ENCODE measurements around the gene SUSD3. TPM values are rescaled to one million over a fixed set of nuclear protein-coding genes. Genes with fewer than 3 reads are reported as not detected.

SUSD3 gene
- polyA plus RNA-seq, 3 donors: 10.5 to 24.6 (median 15.7) TPM

DNA sequence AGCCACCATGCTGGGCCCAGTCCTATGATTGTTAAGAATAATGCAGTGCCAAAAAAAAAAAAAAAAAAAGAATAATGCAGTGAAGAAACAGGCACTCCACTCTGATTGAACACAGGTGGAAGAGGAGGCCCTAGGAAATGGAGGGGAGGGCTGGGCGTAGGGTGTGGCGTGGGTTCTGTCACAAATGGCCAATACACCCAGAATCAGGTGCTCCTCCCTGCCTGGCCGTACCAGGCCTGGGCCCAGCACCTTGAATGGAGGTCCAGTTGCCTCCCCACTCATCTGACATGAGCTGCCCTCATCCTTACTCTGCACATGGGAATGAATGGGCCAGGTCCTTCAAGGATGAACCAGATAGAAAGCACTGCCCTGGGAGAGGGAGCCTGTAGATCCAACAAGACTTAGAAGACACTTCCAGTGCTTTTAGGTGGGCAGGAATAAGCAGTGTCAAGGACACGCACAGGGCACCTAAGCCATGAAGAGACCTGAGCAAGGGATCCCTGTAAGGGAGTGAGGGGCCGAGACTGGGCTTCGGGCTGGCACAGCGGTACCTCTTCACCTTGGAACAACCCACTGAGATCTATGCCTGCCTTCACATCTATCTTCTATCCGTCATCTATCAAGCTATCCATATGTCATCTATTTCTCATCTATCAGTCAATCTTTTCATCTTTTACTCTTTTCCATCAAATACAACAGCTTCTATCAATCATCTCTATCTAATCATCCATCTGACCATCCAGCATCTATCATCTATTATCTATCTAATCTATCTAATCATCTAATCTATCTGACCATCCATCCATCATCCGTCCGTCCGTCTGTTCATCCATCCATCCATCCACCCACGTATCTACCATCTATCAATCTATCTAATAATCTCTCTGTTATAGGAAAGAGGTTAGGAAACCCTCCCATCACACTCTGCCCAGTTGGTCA, 59.7 kb downstream of the SUSD3 start:
- H3K27me3 ChIP-seq (ENCODE audit: control insufficient read depth in 2 of 2, insufficient read depth in 2 of 2, low read length in 2 of 2): no peaks in the 10 kb centered on the region
- no peak overlapping the region for H3K9ac ChIP-seq (ENCODE audit: insufficient read depth, low read length, poor library complexity, severe bottlenecking)
- H3K9me3 Mint-ChIP-seq: peaks cover 0 to 2% (median 0%) of the 10 kb centered on the region in 7 donors
- H3K36me3 ChIP-seq (replicated peaks in 1 of 2; ENCODE audit: control insufficient read depth in 1 of 2, insufficient read depth in 2 of 2, low read length in 2 of 2): peaks cover 23% of the 10 kb centered on the region in 2 donors
- H3K27me3 Mint-ChIP-seq (ENCODE audit: low read depth in 3 of 3): peaks cover 0 to 2% (median 0%) of the 10 kb centered on the region in 3 donors
- TF ChIP-seq, protein P1, sequence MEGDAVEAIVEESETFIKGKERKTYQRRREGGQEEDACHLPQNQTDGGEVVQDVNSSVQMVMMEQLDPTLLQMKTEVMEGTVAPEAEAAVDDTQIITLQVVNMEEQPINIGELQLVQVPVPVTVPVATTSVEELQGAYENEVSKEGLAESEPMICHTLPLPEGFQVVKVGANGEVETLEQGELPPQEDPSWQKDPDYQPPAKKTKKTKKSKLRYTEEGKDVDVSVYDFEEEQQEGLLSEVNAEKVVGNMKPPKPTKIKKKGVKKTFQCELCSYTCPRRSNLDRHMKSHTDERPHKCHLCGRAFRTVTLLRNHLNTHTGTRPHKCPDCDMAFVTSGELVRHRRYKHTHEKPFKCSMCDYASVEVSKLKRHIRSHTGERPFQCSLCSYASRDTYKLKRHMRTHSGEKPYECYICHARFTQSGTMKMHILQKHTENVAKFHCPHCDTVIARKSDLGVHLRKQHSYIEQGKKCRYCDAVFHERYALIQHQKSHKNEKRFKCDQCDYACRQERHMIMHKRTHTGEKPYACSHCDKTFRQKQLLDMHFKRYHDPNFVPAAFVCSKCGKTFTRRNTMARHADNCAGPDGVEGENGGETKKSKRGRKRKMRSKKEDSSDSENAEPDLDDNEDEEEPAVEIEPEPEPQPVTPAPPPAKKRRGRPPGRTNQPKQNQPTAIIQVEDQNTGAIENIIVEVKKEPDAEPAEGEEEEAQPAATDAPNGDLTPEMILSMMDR (IDR thresholded peaks at IDR 0.05): no peak
- H3K4me3 Mint-ChIP-seq: peak overlapping the region in 1 of 2 donors; percentile 0
- peak overlapping the region; percentile 90 to 99 for H3K27ac ChIP-seq (ENCODE audit: low read depth in 1 of 2, low read length in 2 of 2)
- H3K4me3 ChIP-seq (replicated peaks in 1 of 3; ENCODE audit: low read depth in 2 of 3, low read length in 3 of 3): peak overlapping the region in 1 of 3 experiments; percentile 2
- 93% methylated on average over 8 of the region's 12 CpGs for WGBS (ENCODE audit: insufficient coverage)
- H3K4me2 ChIP-seq (replicated peaks; ENCODE audit: extremely low read depth, low read length, poor library complexity, severe bottlenecking): no peak overlapping the region
- H4K20me1 ChIP-seq (ENCODE audit: insufficient read depth, low read length): peaks cover 12% of the 10 kb centered on the region
- DNase-seq: no peak
- peaks cover 84% of the 10 kb centered on the region for H3K4me1 Mint-ChIP-seq
- peaks cover 26% of the 10 kb centered on the region for H3K79me2 ChIP-seq (ENCODE audit: insufficient read depth, low read length)
- H3K36me3 Mint-ChIP-seq: peaks cover 62 to 63% of the 10 kb centered on the region in 2 donors
- H2AFZ ChIP-seq (ENCODE audit: insufficient read depth, low read depth, low read length, poor library complexity, severe bottlenecking): no peak overlapping the region
- no peaks in the 10 kb centered on the region for H3K9me3 ChIP-seq (replicated peaks in 1 of 2; ENCODE audit: control insufficient read depth in 1 of 2, insufficient read depth in 1 of 2, low read length in 2 of 2)
- peak overlapping the region; percentile 99 to 100 (median 100) for H3K27ac Mint-ChIP-seq
- intact Hi-C loops (cut with micrococcal nuclease): loop anchor here in 1 of 2 donors (2.0 to 10.0 kb wide), 2 partner anchors 21 to 1047 kb away; partner anchors contain the start of gene CARD19
- H3K4me1 ChIP-seq (ENCODE audit: control insufficient read depth in 1 of 2, insufficient read depth in 2 of 2, low read length in 2 of 2): peaks cover 88 to 99% of the 10 kb centered on the region in 2 donors

DNA sequence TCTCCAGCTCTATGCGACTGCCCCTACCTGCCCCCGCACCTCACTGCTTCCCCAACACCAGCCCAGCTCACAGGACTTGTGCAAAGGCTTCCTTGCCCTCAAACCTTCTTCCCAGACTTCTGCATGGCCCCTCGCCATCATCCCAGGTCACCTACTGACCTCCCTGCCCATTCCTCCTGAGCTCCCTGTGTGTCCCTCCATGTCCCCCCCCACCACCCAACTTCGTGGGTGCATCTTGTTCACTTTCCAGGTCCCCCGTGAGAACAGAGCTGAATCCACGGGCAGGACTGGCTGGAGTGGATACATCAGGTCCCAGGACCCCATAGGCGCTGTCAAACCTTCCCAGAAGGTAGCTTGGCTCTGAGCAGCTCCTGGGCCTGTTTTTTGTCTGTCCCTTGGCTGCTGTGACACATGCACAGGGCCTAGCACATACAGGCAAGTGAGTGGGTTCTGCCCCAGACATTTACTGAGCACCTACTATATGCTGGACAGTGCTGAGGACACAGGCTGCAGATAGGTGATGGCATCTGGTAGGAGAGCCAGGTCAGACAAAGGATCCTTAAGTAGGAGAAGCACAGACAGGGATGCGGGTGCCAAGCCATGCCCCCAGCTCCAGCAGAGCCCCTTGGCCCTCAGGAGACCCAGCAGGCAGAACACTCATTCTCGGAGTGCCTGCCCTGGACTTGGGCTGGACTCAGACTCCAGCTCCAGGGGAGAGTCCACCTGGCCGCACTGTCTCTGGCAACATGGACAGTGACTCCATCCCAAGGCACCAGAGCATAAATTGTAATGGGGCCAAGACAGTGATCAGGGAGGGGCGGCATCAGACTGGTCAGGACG, 60.6 kb downstream of the SUSD3 start:
- Histone ChIP-seq H3K4me3 (replicated peaks in 1 of 3; ENCODE audit: low read depth in 2 of 3, low read length in 3 of 3) (peak overlapping the region in 1 of 3 experiments; percentile 49), H3K4me1 (ENCODE audit: control insufficient read depth in 1 of 2, insufficient read depth in 2 of 2, low read length in 2 of 2) (peaks cover 79 to 94% of the 10 kb centered on the region in 2 donors), H3K36me3 (replicated peaks in 1 of 2; ENCODE audit: control insufficient read depth in 1 of 2, insufficient read depth in 2 of 2, low read length in 2 of 2) (peaks cover 31 to 32% of the 10 kb centered on the region in 2 donors), H3K79me2 (ENCODE audit: insufficient read depth, low read length) (peaks cover 22% of the 10 kb centered on the region), H2AFZ (ENCODE audit: insufficient read depth, low read depth, low read length, poor library complexity, severe bottlenecking) (no peak overlapping the region), H3K9me3 (replicated peaks in 1 of 2; ENCODE audit: control insufficient read depth in 1 of 2, insufficient read depth in 1 of 2, low read length in 2 of 2) (no peaks in the 10 kb centered on the region), H3K27ac (ENCODE audit: low read depth in 1 of 2, low read length in 2 of 2) (peak overlapping the region; percentile 90 to 99), H4K20me1 (ENCODE audit: insufficient read depth, low read length) (peaks cover 15% of the 10 kb centered on the region), H3K27me3 (ENCODE audit: control insufficient read depth in 2 of 2, insufficient read depth in 2 of 2, low read length in 2 of 2) (no peaks in the 10 kb centered on the region), H3K9ac (ENCODE audit: insufficient read depth, low read length, poor library complexity, severe bottlenecking) (peak overlapping the region; percentile 72), H3K4me2 (replicated peaks; ENCODE audit: extremely low read depth, low read length, poor library complexity, severe bottlenecking) (peak overlapping the region; percentile 33)
- Mint-ChIP-seq H3K27ac (peak overlapping the region; percentile 99 to 100 (median 100)), H3K4me1 (peaks cover 77% of the 10 kb centered on the region), H3K4me3 (peak overlapping the region in 1 of 2 donors; percentile 9), H3K9me3 (peaks cover 0 to 2% (median 0%) of the 10 kb centered on the region in 7 donors), H3K36me3 (peaks cover 65 to 67% of the 10 kb centered on the region in 2 donors), H3K27me3 (ENCODE audit: low read depth in 3 of 3) (peaks cover 0 to 2% (median 0%) of the 10 kb centered on the region in 3 donors)
- intact Hi-C loops (cut with micrococcal nuclease): loop anchor here in 1 of 2 donors (10.0 kb wide), 1 partner anchor 1046 kb away; no protein-coding TSS in a partner anchor
- WGBS (ENCODE audit: insufficient coverage): 90% methylated on average over 12 of the region's 12 CpGs
- TF ChIP-seq, protein P1 (IDR thresholded peaks at IDR 0.05): no peak
- no peak for DNase-seq
